Adipose tissue (tissue), 3 donors: ENCODE measurements around the gene ZNF664. TPM values are rescaled to one million over a fixed set of nuclear protein-coding genes. Genes with fewer than 3 reads are reported as not detected.

Experiments
- H3K27ac ChIP-seq: one replicate; pipeline ENCODE4 v1.5.1; 2013; ENCODE audit warnings: low read depth, low read length
- WGBS, 3 donors: extraction: QIAGEN DNeasy Blood & Tissue Kit; methylation state at CpG; one replicate each; pipeline ENCODE4 v1.1.7; 2013; 5-methylcytosine and 5-hydroxymethylcytosine counted together
- polyA plus RNA-seq, 3 donors: library from polyadenylated mRNA; stranded (reverse); fragments of 200-250 nt; gene quantifications; one replicate each; pipeline ENCODE4 v1.2.3, GENCODE V29; 2013
- donor health status: healthy with polysubstance abuse.
- donor health status: Bipolar disorder and iron deficiency.
- donor health status: healthy.

Gene ZNF664
- polyA plus RNA-seq, 3 donors: 29.8 to 105 (median 76.4) TPM

DNA sequence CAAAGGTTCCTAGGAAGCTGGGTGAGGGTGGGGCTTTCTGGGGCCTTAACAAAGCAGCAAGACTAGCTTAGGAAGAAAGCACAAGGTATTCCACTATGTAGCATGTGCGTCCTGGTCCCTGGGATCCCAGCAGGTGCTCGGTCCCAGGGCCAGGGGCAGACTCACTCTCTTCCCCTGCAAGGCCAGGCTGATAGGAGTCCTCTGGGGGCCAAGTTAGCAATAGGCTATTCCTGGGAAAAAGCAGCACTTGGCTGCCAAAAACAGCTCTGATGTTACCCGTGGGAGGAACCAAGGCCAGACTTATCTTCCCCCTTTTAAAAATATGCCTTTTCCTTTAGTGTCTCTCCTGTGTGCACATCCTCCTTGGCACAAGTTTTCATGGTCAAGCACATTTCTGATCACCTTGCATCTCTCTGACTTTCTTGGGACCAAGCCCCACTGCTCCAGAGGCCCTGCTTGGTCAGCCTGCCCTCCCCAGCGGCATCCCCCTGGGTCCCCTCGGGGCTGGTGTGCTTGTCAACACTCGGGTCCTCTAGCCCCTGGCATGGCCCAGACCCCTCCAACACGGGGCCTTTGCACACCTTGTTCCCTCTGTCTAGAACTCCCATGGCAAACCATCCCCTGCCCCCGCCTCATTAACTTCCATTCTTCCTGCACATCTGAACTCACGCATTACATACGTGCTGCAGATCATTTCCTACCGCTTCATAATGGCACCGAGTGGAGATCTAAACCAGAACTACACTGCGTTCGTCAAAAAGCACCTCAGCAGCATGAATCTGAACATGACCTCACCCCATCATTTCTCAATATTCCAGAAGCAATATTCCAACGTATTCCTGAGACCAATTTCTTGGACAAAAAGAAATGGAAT is 22.3 kb upstream of the ZNF664 start:
- WGBS, 3 donors: 77 to 81% (median 81%) methylated on average over 15 of the region's 15 CpGs
- no peak overlapping the region for H3K27ac ChIP-seq

DNA sequence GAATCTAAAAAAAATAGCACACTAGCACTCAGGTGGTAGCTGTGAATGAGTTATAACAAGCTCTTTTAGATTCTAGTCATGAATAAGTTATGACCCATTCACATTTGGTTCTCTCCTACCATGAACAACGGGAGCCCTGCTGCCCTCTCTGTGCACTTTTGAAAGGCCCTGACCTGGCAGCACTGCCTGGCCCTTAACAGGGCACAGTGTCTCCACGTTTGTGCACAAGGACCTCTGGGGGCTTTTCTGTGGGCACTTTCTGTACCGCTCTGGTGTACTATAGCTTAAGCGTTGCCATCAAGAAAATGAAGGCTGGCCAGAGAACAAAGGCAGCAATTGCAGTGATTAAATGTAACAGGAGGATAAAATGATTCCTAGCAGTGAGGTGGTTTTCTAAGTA is 21.5 kb upstream of the ZNF664 start:
- no peak overlapping the region for H3K27ac ChIP-seq
- WGBS, 3 donors: 81 to 87% (median 84%) methylated on average over 4 of the region's 4 CpGs

DNA sequence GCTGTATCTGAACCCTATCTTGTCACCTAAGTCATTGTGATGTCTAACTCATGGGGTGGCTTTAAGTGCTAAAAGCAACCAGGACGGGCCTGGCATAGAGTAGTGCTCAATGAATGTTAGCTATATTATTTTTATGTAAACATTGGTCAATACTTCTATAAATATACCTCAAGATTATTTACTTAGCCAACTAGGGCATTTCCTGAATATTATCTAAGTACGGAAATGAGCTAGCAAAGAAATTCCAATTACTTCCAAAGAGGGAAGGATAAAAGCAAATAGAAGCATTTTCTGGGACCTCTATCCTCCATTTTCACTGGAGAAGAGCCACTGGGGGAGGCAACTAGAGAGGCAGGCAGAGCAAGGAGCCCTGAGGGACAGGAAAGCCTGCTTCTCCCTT is 21.0 kb upstream of the ZNF664 start:
- WGBS, 3 donors: 38 to 76% (median 67%) methylated on average over 2 of the region's 2 CpGs
- H3K27ac ChIP-seq: no peak overlapping the region

DNA sequence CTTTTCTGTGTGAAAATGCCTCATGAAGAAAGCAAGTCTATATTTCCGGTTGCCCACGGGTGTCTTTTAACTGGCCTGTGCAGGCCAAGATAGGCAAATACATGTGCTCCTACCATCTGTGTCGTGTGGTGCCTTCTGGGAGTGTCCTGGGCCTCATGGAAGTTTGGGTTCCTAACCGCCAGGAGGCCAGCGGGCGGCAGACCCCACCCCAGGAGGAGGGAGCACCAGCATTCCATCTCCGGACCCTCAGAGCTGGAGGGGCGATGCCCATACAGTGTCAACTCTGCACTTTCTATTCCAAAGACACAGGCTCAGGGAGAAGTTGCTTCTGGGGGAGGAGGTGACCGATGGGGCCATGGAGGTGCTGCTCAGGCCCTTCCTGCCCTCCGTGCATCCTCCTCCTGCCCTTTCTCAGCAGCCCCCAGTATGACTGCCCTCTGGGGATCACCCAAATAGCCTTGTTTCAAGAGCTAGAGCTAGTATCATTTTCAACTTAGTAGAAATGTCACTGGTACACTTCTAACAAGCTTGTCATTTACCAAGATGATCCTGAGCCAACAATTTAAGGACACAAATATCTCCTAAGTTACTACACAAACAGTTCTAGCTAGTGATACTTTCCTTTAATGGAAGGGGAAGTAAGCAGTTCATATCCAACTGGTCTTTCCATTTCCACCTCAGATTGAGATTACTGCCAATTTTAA is 18.2 kb upstream of the ZNF664 start:
- WGBS, 3 donors: 91 to 93% (median 93%) methylated on average over 10 of the region's 10 CpGs
- H3K27ac ChIP-seq: no peak overlapping the region

DNA sequence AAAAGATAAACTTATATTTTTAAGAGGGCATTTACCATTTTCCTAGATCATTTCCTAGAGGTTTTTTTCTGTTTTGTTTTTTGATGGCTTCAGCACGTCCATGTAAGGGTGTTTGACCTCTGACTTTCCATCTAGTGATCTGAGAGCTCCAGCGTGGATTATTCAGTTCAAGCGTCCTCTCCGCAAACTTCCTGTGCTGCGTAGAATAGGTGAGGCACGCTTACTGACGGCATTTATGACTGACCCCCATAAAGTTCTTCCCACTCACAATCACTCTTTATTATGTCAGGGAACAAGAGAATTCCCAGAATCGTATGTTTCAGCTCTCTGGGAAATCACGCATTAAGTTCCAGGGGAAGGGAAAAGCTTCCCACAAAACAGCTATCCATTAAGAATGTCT is 16.8 kb upstream of the ZNF664 start:
- H3K27ac ChIP-seq: no peak overlapping the region
- 91 to 93% (median 92%) methylated on average over 9 of the region's 9 CpGs for WGBS, 3 donors

DNA sequence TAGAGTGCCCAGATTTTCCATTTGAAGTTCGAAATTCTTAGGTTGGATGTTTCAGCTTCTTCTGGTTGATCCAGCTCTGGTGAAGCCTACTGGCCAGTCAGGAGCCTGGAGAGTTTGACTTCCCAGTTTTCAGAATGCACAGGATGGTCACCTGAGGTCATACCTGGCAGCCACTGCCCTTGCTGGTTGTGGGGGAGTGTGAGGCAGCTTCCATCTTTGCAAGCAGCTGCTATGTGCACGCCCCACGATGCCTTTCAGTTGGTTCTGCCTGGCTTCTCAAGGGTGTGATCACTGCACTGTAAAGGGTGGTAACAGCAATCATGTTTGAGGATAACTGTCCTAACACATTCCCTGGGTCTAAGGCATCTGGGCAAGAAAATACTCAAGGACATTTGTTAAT is 15.8 kb upstream of the ZNF664 start:
- 90 to 91% (median 90%) methylated on average over 3 of the region's 3 CpGs for WGBS, 3 donors
- H3K27ac ChIP-seq: no peak overlapping the region

DNA sequence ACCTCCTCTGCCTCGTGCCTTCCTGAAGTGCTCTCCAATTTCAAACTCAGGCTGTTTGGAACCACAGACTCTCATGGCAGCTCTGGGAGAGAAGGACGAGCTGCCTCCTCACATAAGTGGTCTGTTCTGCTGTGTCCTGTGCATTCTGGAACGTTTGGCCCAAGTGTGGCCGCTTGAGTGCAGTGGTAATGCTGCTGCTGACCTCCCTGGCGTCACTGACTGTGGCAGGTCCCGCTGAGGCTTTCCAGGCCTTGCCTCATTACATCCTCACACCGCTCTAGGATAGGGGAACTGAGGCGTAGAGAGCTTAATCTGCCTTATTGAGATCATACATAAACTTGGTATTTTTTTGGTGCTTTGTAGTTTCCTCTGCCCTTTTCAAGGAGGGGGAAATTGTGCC is 14.6 kb upstream of the ZNF664 start:
- WGBS, 3 donors: 85 to 89% (median 86%) methylated on average over 8 of the region's 8 CpGs
- H3K27ac ChIP-seq: no peak overlapping the region

DNA sequence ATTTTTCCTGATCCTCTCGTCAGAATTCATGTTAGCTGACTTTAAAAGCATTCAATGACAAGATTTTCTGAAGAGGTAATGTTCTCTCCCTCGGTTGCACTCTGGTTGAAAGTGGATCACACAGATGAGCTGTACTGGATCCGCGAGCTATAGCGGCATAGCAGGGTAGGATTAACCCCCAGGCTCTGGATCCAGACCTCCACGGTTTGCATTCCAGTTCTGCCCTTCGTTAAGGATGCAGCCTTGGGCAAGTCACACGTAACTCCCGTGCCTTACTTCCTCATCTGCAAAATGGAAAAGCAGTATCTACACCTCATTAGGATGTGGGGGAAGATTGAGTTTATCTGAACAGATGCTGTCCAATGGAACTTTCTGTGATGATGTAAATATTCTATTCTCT is 14.1 kb upstream of the ZNF664 start:
- H3K27ac ChIP-seq: no peak overlapping the region
- WGBS, 3 donors: 81 to 91% (median 90%) methylated on average over 9 of the region's 9 CpGs

DNA sequence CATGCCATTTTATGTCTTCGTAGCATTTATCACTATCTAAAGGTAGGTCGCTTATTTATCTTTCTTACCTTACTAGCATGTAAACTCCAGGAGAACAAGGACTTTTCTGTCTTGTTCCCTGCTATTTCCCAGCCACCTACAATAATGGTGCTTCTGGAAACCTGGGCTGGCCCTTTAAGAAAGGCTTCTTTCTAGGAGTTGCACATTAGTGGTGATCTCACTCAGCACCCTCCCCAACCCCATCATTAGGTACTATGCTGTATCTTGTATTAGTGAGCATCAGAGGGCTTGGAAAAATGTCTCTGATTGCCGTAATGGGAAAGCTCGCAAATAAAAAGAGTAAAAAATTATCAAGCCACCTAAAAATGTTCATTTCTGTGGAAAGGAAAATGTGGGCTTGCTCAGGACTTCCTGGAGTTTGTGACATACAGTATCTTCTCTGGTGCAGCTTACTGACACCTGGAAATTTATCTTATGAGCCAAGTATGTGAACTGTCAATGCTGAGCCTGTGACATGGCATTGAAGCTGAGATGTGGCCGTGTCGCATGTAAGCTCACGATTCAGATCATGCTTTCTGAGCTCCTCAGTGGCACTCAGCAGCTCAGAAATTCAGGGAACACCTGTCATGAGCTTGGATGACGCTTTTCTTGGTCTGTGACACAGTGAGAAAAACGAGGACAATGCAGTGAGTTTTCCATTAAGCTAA is 12.8 kb upstream of the ZNF664 start:
- WGBS, 3 donors: 92 to 94% (median 93%) methylated on average over 9 of the region's 9 CpGs
- H3K27ac ChIP-seq: no peak overlapping the region

DNA sequence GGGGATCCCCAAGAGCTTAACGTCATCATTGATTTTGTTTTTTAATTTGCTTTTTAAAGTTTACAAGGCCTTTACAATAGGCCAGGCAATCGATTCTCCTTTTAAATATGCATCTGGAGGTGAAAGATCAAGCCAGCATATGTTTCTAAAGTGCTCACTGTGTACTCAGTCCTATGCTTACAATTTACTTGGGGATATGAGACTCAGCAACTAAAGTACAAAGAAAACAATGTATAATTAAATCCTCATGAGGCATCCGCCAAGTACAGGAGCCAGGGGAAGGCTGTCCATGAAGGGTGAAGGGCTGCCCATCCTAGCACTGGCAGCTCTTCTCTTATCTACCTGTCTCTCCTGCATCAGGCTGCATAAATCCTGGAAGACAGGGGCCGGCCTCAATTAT is 12.2 kb upstream of the ZNF664 start:
- no peak overlapping the region for H3K27ac ChIP-seq
- WGBS, 3 donors: 75 to 91% (median 86%) methylated on average over 4 of the region's 4 CpGs

DNA sequence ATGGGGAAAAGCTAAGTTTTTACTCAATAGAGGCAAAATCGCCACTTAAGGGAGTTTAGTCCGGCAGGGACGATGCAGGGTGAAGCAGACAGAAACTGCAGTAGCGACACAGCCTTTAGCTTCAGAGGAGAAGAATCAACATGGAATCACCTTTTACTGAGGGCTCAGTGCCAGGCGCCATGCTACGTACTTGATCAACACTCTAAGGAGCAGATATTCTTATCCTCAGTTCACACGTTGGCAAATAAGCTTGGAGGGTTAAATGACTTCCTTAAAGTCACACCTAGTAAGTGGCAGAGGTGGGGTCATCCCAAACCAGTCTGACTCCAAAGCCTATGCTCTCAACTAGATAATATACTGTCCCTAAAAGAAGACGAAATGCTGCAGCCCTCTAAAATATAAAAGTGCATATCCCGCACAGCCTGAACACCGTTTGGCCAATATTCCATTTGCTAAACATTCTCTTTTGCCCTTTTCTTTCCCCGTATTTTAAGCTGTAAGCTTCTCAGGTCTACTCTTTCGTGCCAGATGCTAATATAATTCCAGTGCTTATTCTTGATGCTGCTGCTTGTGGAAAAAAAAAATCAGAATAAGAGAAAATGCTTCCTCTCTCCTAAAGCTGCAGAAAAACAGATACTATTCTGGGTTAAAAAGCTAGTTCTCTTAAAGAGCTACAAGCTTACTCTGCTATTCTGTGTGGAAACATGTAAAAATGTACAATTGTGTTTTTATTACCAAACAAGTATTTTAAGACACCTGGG is 11.2 kb upstream of the ZNF664 start:
- no peak overlapping the region for H3K27ac ChIP-seq
- WGBS, 3 donors: 78 to 83% (median 80%) methylated on average over 12 of the region's 12 CpGs

DNA sequence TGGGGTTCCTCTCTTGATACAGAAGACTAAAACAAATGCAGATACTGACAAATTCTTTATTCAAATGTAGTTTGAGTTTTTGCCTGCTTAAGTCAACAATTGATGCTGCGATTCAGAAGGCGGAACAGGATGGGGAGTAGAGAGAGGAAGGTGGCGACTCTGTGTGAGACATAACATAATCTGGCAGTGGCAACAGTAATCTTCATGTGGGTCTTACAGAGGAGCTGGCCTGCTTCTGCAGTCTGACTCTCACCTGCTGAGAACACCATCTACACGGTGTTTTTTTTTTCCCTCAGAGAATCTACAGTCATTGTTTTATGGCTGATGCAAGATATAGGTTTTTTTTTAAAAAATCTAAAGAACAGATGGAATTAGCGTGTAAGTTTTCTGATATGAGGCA is 10.5 kb upstream of the ZNF664 start:
- H3K27ac ChIP-seq: no peak overlapping the region
- WGBS, 3 donors: 81 to 86% (median 85%) methylated on average over 5 of the region's 5 CpGs

DNA sequence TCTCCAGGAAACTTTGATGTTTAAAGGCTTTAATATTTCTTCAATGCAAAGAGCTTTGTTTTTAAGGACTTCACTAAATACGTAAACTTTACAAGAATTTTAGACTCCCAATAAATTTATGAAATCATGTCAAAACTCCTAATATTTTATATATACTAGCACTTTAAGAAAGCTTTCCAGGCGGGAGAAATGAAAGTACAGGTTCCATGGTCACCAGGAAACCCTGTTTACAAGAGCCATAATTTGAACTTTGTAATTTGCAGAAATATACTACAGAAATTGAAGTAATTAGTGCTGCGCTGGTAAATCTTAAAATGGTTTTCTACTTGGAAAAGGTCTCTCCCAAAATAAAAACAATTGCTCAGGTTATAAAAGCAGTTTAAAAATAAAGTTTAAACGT is 9.2 kb upstream of the ZNF664 start:
- H3K27ac ChIP-seq: no peak overlapping the region

DNA sequence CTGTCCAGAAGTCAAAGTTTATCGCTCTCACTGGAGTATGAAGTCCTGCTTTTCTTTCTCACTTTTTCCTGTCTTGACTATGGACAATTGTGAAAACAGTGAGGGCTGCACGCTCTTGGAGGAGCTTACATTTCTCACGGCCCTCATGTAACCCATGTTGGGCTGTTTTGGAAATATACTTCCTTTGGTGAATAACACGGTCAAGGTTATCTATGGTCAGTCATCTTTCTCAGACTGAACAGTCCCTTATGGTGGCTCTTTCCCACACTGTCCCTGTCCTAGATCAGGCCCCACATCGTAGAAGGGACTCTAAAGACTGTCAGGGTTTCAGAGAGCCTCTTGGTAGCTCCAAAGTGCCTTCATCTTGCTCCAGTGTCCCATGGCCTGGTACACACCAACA is 7.6 kb upstream of the ZNF664 start:
- no peak overlapping the region for H3K27ac ChIP-seq
- WGBS, 3 donors: 68 to 71% (median 70%) methylated on average over 5 of the region's 5 CpGs

More for the DNA sequence above, 9.2 kb upstream of the ZNF664 start:
- WGBS, 3 donors: 89 to 95% (median 93%) methylated on average over 4 of the region's 4 CpGs

DNA sequence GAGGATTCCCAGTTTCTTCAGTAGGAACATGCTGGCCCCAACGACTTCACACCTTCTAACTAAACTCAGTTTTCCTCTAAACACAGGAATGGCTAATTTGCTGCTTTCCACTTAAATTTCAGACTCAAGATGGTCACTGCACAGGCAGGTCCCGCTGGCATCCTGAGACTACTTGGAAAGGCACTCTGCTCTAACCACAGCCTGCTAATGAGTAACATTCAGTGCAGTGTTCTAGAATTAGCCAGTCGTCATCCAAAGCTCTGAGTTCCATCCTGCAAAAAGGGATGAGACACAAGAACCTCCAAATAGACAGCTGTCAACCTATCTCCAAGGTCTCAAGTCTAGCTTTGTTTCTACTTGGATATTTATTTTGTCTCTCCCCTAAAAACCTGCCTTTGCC is 6.4 kb upstream of the ZNF664 start:
- no peak overlapping the region for H3K27ac ChIP-seq
- WGBS, 3 donors: 83 to 93% (median 87%) methylated on average over 3 of the region's 3 CpGs

DNA sequence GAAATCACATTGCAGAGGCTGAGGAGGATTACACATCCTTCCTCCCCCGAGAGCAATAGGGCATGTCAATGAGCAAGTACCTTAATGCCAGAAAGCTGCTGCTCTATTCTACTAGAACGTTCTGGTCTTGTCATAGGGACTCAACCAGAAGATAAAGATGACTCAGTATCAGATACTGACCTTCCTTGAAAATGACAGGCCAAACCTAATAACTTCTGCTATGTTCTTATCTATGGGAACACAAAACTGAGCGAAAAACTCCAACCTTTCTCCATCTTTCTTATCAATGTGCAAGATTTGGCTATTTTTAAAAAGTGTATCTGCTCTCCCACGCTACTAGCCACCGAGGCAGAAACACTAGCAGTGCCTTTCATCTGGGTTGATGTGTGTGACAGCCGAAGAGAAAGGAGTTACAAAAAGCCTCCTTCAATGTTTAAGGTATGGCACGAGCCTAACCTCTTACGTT is 5.9 kb upstream of the ZNF664 start:
- no peak overlapping the region for H3K27ac ChIP-seq
- WGBS, 3 donors: 82 to 89% (median 86%) methylated on average over 8 of the region's 8 CpGs

DNA sequence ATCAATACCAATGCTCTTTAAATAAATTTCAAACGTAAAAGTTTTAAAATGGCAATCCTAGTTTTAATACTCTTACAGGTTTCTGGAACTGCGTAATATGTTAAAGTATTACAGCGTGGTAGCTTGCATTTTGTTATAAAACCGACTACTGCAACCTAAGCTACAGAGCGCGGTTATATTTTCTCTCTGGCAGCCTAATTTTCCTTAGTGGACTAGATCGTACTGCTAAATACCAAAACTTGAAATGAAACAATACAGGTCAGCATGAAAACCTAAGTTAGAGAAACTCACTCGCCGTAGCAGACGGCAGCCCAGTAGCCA is 1.6 kb upstream of the ZNF664 start:
- WGBS, 3 donors: 11 to 33% (median 31%) methylated on average over 10 of the region's 10 CpGs
- peak overlapping the region; percentile 4 for H3K27ac ChIP-seq

DNA sequence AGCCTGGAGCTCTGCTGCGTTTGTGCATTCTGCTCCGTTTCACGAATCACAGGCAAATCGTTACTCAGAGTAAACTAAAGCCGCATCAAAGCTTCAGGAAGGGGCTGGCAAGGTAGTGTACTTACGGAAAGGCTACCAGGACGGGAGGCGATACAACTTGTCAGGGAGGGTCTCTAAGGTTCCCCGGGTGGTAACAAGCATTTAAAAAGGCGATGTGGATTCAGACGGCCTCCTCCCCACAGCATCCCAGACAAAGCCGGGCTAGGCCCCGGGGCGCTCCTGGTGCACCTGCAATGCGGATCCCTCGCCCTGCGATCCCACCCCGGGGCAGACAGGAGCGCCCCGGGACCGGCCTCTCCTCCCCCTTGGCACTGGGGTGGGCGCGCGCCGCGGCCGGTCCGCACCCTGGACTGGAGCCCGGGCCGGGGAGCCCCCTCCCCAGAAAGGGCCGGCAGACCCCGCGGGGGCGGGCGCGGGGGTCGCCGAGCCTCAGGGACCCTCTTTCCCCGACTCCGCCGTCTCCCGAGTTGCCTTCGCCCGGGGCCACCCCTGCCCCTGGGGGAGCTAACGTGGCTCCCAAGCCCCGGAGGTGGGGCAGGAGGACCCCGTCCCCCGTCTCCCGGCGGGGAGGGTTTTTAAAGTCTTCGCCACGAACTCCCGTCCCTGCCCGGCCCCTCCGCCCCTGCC is 1.1 kb upstream of the ZNF664 start:
- 0 to 1% (median 0%) methylated on average over 32 to 55 of the region's 55 CpGs for WGBS, 3 donors
- H3K27ac ChIP-seq: peak overlapping the region; percentile 4
